ENCODE measurements around the gene C12orf76. TPM values are rescaled to one million over a fixed set of nuclear protein-coding genes. Genes with fewer than 3 reads are reported as not detected.

Gene C12orf76
- polyA plus RNA-seq, 2 of the 4 experiments (the other 2 are of a cell fraction), result 13.3 to 22.6 TPM

DNA sequence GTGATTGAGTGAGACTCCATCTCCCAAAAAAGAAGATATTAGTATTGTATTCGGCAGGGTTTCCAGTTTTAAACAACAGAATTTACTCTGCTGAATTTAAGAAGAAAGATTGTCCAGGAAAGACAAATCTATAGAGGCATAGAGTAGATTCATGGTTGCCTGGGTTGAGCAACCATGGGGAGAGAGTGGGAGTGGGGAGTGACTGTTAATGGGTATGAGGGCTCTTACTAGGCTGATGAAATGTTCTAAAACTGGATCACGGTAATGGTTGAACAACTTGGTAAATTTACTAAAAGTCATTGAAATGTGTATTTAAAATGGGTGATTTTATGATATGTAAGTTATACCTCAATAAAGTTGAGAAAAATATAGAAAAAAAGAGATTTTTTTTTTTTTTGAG is 13.9 kb upstream of the C12orf76 start:
- ATAC-seq, result no peak
- H3K27ac ChIP-seq, result peak overlapping the region in 1 of 2 experiments; percentile 73; a peak in 1 of 6 replicates
- H3K4me2 ChIP-seq, result no peak overlapping the region
- CTCF ChIA-PET, result no interaction called here
- H3K4me1 ChIP-seq, result peaks cover 13% of the 10 kb centered on the region
- no peak for FAIRE-seq
- POLR2A ChIA-PET, result no interaction called here
- no peak for TF ChIP-seq HOXA7 (CRISPR knock-in tag; IDR thresholded peaks at IDR 0.05)
- TF ChIP-seq SREBF2 (IDR thresholded peaks at IDR 0.05), result no peak
- TF ChIP-seq CBX8 (IDR thresholded peaks at IDR 0.05), result no peak
- TF ChIP-seq RFX5 (IDR thresholded peaks at IDR 0.05), result no peak
- no peak for TF ChIP-seq ZSCAN20 (CRISPR knock-in tag; IDR thresholded peaks at IDR 0.05)
- TF ChIP-seq, protein P1, sequence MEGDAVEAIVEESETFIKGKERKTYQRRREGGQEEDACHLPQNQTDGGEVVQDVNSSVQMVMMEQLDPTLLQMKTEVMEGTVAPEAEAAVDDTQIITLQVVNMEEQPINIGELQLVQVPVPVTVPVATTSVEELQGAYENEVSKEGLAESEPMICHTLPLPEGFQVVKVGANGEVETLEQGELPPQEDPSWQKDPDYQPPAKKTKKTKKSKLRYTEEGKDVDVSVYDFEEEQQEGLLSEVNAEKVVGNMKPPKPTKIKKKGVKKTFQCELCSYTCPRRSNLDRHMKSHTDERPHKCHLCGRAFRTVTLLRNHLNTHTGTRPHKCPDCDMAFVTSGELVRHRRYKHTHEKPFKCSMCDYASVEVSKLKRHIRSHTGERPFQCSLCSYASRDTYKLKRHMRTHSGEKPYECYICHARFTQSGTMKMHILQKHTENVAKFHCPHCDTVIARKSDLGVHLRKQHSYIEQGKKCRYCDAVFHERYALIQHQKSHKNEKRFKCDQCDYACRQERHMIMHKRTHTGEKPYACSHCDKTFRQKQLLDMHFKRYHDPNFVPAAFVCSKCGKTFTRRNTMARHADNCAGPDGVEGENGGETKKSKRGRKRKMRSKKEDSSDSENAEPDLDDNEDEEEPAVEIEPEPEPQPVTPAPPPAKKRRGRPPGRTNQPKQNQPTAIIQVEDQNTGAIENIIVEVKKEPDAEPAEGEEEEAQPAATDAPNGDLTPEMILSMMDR (IDR thresholded peaks at IDR 0.05), result no peak
- no peak for TF ChIP-seq RCOR1 (IDR thresholded peaks at IDR 0.05; ENCODE audit: low read depth, low read length)
- TF ChIP-seq, protein P2, sequence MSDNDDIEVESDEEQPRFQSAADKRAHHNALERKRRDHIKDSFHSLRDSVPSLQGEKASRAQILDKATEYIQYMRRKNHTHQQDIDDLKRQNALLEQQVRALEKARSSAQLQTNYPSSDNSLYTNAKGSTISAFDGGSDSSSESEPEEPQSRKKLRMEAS (IDR thresholded peaks at IDR 0.05), result no peak
- no peak for TF ChIP-seq EP300 (IDR thresholded peaks at IDR 0.05)
- TF ChIP-seq HEYL (CRISPR knock-in tag; IDR thresholded peaks at IDR 0.05), result no peak
- TF ChIP-seq CEBPB (IDR thresholded peaks at IDR 0.05), result no peak
- TF ChIP-seq HOXB13 (CRISPR knock-in tag; IDR thresholded peaks at IDR 0.05; ENCODE audit: low read depth), result no peak
- TF ChIP-seq KDM5A (IDR thresholded peaks at IDR 0.05), result no peak
- no peak for DNase-seq (ENCODE audit: low read depth in 1 of 2, low spot score in 1 of 2)
- no peak overlapping the region for H3K4me3 ChIP-seq
- WGBS (ENCODE audit: missing lambda C conversion rate), result 87% methylated on average over 2 of the region's 2 CpGs
- H3K9me3 ChIP-seq, result no peaks in the 10 kb centered on the region

DNA sequence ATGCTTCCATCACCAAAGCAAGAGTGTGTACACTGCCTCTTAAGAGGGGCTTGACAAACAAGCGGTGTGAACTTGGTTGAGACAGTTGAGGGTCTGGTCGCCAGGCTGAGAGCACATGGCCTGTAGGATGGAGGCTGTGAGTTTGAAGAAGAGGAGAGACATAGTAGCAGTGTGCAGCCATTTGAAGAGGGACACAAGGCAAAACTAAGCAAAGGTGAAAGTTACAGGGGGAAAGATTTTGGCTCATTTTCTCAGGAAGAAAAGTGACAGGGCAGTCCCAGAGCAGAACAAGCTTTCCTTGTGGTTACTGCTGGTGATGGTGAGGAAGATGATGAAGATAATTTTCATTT is 11.3 kb upstream of the C12orf76 start:
- no peak for DNase-seq (ENCODE audit: low read depth in 1 of 2, low spot score in 1 of 2)
- no peak for ATAC-seq
- H3K4me2 ChIP-seq, result peak overlapping the region; percentile 56; the same call in 1 of the 3 replicates
- H3K4me3 ChIP-seq, result no peak overlapping the region
- POLR2A ChIA-PET, result no interaction called here
- peaks cover 36% of the 10 kb centered on the region for H3K4me1 ChIP-seq
- no peaks in the 10 kb centered on the region for H3K9me3 ChIP-seq
- peak overlapping the region; percentile 53 to 73; a peak in 5 of 6 replicates for H3K27ac ChIP-seq
- CTCF ChIA-PET, result interaction anchor here (1.6 to 2.6 kb wide), 2 partner anchors 17 to 23 kb away, joined by 3 to 8 read pairs; no protein-coding TSS in a partner anchor
- WGBS (ENCODE audit: missing lambda C conversion rate), result 91% methylated on average over 2 of the region's 2 CpGs
- TF ChIP-seq NR3C1 (IDR thresholded peaks at IDR 0.05) (no peak), ZC3H11A (IDR thresholded peaks at IDR 0.05) (no peak), RAD21 (conservative IDR thresholded peaks at IDR 0.05 in 1 of 2, IDR thresholded peaks at IDR 0.05 in 1 of 2) (no peak), POLR2AphosphoS2 (conservative IDR thresholded peaks at IDR 0.05; ENCODE audit: low read length) (no peak), NFE2L2 (conservative IDR thresholded peaks at IDR 0.05; ENCODE audit: low read length) (no peak), RNF2 (IDR thresholded peaks at IDR 0.05; ENCODE audit: borderline replicate concordance, low read depth) (no peak), HOXB13 (CRISPR knock-in tag; IDR thresholded peaks at IDR 0.05; ENCODE audit: low read depth) (no peak), ZNF302 (CRISPR knock-in tag; IDR thresholded peaks at IDR 0.05) (no peak), KDM5A (IDR thresholded peaks at IDR 0.05) (no peak), MAZ (IDR thresholded peaks at IDR 0.05; ENCODE audit: borderline replicate concordance, low read depth, low read length) (no peak)
- TF ChIP-seq, protein P3, sequence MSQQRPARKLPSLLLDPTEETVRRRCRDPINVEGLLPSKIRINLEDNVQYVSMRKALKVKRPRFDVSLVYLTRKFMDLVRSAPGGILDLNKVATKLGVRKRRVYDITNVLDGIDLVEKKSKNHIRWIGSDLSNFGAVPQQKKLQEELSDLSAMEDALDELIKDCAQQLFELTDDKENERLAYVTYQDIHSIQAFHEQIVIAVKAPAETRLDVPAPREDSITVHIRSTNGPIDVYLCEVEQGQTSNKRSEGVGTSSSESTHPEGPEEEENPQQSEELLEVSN (IDR thresholded peaks at IDR 0.05; ENCODE audit: borderline replicate concordance, low read depth), result no peak
- FAIRE-seq, result no peak
